GM18867 (cell line): ENCODE results near the gene MLYCD.

ENCODE experiments used
- ATAC-seq: cut with Tn5 transposase; IDR thresholded peaks from one replicate; pipeline ENCODE4 v1.9.1; 2021; ENCODE audit warnings: mild to moderate bottlenecking, moderate library complexity; ENCODE audit not compliant: unreplicated experiment

MLYCD gene

DNA sequence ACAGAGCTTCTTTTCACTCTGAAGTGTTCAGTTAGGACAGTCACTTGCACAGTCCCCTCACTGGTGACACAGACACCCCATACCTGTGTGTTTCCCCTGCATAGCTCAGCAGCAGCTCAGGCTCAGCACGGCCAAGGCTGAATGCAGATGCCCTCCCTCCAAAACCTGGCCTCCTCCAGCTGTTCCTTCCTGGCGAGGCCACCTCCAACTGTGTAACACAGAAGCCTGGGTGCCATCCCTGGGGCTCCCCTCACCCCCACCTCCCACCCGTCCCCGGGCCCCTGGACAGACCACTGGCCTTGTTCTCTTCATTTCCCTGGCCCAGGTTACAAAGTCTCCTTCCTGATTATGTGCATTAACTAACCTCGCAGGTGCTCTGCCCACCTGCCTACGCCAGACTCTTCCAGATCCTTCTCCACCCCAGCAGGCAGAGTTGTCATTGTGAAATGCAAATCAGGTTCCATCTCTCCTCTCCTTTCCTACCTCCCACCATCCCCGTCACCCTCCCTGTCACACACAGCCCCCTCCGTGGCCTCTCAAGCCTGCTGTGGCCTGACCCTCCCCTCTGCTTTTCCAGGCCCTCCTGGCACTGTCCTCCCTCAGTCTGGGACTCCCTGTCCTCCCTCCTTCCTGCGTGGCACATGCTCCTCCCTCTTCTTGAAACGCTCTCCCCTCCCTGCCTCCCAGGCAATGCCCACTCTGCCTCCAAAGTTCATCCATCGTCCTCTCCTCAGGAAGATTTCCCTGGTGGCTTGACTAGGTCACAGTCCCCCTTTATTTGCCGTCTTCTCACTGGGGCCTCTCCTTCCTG lies 26.4 kb downstream of the MLYCD start:
- no peak for ATAC-seq

GRCh38 chr16:83925957-83926725 lies 27.2 kb downstream of the MLYCD start:
- ATAC-seq = no peak

- ATAC-seq = no peak
Measured at GRCh38 chr16:83926726-83927397, 27.9 kb downstream of the MLYCD start.

GRCh38 chr16:83928341-83929055 lies 29.6 kb downstream of the MLYCD start:
- no peak for ATAC-seq

DNA sequence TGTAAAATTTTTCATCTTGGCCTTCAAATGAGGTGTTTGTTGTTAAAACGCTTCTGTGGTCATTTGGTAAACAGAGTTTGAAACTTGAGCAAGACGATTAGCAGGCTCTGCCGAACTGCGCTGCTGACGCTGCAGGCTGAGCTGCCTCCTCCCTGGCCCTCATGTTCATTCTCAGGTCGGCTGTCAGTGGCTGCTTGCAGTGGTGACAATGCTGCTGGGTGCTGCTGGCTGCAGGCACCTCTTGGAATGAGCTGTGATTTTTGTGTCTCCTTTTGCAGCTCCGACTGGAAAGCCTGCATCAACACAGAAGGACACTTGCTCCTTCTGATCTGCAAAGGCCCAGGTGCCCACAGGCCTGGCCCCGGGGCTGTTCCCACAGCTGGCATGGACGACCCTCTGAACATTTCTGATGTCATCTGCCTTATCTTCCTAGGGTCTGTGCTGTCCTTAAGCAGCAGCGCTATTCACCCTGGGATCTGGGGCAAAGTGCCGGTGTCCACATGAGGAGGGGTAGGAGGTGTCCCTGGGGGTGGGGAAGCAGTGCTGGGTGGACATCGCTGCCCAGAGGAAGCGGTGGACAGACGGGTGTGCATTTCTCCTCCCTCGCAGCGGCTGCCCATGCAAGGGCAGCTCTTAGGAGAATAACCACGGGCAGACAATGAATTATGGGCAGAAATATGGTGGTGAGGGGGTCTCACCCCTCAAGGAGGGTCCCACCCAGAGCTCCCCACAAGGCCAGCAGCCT lies 31.1 kb downstream of the MLYCD start:
- ATAC-seq = no peak

DNA sequence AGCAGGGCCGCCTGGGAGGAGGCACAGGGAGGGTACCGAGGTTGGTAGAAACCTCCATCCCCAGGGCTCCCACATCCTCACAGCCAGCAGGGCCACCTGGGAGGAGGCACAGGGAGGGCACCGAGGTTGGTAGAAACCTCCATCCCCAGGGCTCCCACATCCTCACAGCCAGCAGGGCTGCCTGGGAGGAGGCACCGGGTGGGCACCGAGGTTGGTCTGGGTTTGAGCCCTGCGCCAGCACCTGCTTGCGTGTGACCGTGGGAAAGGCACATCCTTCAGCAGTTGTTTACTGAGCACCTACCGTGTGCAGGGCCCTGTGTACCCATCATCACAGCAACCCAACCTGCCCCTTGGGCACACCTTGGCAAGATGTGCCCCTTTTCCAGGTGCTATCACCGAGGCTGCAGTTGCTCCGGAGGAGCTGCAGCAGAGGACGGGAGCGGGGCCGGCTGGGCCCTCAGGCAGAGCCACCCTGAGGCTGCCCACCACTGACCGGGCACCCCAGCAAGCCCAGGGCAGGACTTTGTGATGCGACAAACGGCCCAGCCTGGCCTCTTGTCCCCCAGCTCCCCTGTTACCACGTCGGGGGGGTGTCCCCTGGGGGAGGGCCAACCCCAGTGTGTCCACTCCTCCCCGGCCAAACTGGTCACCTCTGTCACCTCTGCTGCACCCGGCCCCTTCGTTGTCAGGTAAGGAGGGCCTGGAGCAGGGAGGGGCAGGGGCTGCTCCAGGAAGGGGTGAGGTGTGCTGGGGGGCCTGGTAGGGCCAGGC lies 32.0 kb downstream of the MLYCD start:
- ATAC-seq = no peak

DNA sequence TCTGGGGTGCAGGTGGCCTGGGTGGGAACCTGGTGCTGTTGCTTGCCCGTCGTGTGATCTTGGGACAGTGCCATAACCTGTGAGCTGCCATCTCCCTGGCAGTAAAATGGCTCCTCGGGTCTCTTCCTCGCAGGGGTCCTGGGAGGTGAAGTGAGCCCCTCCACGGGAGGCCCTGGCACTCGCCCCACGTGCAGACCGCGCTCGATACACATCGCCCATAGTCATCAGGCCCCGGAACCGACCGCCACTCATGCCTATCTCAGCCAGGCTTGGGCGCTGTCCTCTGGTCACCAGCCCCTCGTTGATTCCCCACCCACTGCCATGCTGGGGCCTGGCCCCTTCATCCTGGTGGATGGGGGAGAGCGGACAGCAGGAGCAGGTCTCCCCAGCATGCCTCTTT lies 32.6 kb downstream of the MLYCD start:
- ATAC-seq = no peak

DNA sequence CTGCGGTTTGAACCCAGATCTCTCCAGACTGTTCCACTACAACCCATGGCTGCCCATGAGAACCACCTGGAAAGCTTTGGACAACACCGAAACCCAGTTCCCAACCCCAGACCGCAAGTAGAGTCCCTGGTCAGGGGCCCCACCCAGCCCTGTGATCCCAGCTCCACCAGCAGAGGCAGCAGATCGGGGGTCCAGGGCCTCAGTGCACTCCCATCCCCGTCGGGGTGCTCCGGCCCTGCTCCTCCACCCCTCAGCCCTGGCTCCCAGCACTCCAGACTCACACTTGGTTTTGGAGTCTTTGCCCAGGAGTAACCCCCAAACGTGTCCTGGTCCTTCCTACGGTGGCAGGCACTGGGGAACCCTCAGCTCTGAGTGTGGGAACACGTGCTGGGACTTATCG lies 33.4 kb downstream of the MLYCD start:
- ATAC-seq = no peak

GRCh38 chr16:83932955-83933673 lies 34.2 kb downstream of the MLYCD start:
- ATAC-seq = no peak

GRCh38 chr16:83933885-83934683 lies 35.2 kb downstream of the MLYCD start:
- no peak for ATAC-seq

GRCh38 chr16:83934684-83934977 lies 35.7 kb downstream of the MLYCD start:
- no peak for ATAC-seq

DNA sequence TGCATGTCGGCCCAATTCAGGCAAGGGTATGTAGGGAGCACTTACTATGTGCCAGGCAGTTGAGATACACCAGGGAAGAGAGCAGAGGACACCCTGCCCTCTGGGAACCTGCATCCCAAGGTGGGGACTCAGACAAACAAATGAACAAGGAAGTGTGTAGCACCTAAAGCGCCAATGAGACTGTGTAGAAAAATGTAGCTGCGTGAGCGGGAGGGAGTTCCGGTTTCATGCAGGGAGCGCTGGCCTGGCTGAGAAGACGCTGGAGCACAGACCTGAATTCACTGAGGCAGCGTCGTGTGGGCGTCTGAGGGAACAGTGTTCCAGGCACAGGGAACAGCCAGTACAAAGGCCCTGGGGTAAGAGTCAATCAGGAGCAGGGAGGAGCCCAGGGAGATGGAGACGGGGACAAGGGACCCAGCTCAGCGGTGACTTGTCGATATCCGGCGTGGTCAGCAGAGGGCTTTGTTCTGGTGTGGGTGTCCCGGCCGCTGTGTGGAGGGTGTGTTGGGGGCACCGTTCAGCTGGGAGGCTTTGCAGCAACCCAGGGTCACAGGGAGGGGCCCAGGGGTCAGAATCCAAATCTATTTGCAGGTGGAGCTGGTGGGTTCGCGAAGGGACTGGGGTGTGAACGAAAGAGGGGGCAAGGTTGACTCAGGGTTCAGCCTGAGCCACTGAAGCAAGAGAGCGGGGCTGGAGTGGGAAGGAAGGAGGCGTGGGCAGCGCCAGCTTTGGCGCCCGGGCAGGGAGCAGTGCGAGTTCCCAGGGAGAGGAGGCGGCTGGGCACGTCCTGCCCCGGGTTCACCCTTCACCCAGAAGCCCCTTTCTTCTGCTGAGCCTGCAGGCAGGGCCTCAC lies 36.3 kb downstream of the MLYCD start:
- no peak for ATAC-seq

GRCh38 chr16:83935858-83936255 lies 36.9 kb downstream of the MLYCD start:
- ATAC-seq = no peak

DNA sequence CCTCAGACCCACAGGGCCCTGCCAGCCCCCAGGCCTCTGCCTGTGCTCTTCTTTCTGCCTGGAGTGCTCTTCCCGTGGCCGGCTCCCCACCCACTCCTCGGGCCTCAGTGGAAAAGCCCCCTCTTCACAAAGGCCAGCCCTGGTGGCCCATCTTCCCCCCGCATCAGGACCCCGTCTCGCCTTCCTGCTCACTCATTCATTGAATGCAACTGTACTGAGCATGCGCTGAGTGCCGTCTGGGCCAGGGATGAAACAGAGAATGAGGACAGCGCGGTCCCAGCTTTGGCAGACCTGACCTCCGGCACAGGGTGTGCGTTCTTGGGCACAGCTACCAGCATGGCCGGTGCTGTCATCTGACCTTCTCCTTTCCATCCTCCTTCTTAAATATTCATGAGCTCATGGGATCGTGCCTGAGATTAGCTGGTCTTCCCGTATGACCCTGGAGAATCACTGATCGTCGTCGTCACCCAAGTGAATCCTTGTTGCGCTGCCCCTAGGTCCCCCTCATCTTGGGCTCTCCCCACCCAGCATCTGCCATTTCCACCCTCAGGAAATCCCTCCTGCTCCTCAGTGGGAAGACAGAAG lies 37.8 kb downstream of the MLYCD start:
- ATAC-seq = no peak

- no peak for ATAC-seq
Measured at GRCh38 chr16:83937267-83937666, 38.4 kb downstream of the MLYCD start.

DNA sequence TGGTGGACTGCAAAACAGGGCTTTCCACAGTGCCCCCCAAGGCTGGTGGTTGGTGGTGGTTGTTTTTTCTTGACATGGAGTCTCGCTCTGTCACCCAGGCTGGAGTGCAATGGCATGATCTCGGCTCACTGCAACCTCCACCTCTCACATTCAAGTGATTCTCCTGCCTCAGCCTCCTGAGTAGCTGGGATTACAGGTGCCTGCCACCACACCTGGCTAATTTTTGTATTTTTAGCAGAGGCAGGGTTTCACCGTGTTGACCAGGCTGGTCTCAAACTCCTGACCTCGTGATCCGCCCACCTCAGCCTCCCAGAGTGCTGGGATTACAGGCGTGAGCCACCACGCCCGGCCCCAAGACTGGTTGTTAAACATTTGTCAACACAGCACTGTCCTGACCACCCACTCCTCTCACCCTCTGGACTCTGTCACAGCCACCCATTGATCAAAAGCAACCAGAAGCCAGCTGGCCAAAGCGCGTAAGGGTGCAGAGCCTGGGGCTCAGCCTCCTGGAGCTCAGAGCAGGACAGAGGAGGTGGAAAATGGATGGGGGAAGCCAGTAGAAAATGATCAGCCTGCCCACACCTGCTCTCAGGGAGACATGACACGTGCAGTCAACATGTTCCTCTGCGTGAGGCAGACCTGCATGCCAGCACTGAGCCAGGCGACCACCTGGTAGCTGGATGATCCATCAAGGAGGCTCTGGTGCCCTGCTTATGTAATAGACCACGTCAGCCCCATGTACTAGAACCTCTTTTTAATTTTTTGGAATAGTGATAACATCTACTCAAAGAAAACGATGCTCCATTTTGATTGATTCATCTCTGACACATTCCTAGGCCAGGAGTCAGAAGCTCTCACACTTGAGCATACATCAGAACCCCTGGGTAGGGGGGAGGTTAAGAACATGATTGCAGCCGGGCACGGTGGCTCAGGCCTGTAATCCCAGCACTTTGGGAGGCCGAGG lies 39.3 kb downstream of the MLYCD start:
- no peak for ATAC-seq
